HG02870 (cell line): ENCODE results near the gene LSAMP.
"Not testable (repeated sequence)": the region's sequence is repeated elsewhere in the genome, so short reads cannot be mapped to it uniquely, and the experiment has no call there.

Experiments
- ATAC-seq: cut with Tn5 transposase; IDR thresholded peaks from one replicate; pipeline ENCODE4 v1.9.1; 2021; ENCODE audit warnings: mild to moderate bottlenecking, moderate library complexity; ENCODE audit not compliant: unreplicated experiment

The LSAMP gene

DNA sequence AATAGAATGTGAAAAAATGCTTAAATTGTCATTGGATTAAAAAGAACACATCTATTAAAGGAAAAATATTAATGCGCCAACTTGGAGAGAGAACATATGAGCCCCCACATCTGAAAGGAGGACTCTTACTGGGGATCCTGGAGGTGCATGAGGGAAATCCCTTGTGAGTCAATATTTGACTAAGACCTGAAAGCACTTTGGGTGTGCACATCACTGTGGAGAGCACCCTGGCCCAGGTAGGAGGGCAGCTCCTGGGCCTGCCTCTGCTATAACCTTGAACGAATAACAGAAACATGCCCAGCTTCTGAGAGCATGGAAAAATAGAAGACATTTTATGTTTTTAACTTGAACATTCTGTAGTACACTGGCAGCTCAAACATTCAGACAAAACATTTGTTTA lies 622.2 kb downstream of the LSAMP start:
- ATAC-seq = peak; percentile 63

DNA sequence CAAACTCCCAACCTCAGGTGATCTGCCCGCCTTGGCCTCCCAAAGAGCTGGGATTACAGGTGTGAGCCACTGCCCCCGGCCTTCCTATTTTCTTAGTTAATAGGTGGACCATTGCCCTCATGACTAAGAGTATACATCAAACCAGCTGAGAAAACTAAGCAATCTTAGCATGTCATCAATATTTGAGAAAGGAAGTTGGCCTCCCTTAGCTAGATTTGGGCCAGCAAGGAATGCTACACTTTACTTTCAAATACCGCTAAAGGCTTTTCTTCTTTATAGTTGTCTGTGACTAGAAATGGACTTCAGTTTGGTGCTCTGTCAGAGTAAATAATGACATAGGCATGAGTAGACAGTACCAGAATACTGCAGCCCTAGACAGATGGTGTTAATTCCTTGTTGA lies 622.7 kb downstream of the LSAMP start:
- ATAC-seq = no peak

DNA sequence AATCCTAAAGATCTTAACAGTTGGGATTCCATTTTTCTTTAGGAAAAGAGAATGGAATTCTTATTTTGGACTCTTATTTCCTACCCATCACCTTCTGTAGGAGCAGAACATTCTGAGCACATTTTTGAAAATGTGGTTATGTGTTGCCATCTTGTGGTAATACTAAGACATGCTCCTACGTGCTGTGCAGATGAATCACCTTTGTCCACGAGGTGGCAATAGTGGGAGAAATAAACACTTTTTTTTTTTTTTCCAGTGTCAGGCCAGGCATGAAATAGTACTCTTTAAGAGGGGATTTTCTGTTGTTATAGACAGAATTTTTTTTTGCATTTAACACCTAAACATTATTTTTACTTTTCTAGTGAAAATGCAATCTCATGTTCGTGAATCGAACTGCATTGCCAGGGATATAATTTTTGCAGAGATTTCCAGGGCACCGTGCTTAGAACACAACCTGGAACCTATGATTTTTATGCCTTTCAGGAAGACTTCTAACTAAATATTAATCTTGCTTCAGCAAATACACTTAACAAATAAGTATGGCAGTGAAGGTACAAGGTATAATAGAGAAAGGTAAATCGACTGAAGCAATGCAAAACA lies 625.4 kb downstream of the LSAMP start:
- peak; percentile 90 for ATAC-seq

DNA sequence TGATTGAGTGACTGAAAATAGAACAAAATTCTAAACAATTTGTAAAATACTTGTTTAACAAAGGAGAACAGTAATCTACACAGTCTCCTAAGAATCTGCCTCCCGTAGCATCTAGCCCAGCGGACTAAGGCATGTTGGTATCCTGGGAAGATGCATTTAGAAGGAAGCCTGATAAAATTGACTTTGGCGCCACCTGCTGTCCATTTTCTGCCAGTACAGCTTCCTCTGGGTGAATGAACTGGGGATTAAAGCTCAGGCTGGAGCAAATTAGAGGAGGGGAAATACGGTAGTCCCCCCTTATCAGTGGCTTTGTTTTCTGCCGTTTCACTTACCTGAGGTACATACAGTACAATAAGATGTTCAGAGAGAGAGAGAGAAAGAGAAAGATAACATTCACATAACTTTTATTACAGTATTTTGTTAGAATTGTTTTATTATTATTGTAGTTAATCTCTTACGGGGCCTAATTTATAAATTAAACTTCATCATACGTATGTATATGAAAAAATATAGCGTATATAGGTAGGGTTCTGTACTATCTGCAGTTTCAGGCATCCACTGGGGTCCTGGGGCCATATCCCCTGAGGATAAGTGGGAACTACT lies 630.4 kb downstream of the LSAMP start:
- no peak for ATAC-seq

DNA sequence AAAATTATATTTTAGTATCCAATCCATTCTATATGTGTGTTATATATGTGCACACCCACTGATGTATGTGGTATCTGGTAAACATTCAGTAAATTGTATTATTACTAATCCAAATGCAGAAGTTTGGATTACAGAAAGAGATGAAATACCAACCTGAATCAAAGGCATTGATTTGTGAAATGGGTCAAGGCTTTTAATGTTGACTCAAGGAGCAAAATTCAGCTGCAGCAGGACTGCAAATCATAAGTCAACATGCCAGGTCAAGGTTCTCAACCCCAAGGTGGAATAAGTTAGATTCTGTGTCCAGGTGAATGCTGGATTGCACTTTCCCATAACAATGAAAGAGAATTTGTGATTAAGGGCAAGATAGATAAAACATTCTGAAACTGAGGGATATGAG lies 631.3 kb downstream of the LSAMP start:
- no peak for ATAC-seq

DNA sequence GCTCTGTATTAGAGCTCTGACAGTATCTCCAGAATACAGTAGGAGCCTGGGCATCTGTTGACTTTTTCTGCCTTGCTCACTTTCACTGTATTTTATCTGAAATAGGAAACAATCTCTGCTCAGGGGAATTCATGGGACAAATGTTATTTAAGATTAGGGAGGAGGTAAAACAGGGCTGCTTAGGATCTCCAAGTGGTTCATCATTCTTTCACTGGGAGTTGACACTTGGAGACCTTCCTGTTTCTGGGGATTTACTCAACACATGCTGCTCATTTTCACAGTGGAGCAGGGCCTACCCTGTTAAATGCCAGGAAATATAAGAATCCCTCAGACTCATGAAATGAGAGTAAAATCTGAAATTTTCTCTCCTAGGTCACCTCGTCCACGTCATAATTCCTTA lies 636.5 kb downstream of the LSAMP start:
- ATAC-seq = no peak

DNA sequence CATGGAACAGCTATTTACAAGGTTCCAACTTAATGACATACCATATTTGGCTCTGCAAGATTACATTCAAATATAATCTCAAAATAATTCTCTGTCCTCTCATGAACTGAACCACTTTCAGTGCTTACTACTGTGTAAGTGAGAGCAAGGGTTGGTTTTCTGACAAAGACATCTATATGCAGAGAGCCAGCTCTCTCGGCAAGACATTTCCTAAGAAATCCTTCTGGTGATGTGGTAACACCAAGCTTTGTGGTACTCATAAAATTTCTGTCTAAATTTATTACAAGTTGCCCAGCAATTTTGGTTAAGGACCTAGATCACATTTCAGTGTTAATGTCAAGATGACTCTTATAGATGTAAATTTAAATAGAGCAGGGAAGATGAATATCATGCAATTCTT lies 637.0 kb downstream of the LSAMP start:
- no peak for ATAC-seq

DNA sequence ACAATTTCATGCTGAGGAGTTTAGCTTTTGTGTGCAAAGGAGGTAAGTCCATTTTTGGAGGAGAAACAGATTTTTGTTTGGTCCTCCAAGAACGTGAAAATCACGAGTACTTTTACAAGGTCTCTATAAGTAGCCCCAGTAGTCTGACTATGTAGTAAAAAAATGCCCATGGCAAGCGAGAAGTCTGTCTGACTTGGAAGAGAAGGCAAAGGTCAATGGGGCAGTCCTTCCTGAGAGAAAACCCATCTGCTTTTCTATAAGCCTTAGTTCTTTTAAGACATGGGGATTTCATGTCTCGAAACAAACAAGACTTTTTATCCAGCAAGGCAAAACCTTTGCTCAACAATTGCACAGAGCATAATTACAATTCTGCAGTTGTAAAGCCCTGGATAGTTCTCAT lies 638.8 kb downstream of the LSAMP start:
- ATAC-seq = no peak

DNA sequence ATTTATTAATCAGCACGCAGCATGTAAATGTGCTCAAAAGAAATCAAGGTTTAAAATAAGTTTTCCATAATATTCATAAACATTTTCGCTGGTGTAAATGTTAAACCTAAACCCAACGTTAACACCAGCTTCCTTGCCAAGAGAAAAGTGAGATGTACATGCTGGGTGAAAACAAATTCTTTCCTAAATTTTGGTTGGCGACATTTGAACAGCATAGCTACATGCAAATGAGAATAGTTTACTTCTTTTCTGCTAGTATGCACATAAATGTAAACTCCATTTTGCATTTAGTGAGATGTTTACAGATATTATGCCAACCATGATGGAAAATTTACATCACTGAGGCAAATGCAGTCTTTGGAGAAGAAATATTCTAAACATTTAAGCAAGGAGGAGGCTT lies 639.8 kb downstream of the LSAMP start:
- no peak for ATAC-seq

DNA sequence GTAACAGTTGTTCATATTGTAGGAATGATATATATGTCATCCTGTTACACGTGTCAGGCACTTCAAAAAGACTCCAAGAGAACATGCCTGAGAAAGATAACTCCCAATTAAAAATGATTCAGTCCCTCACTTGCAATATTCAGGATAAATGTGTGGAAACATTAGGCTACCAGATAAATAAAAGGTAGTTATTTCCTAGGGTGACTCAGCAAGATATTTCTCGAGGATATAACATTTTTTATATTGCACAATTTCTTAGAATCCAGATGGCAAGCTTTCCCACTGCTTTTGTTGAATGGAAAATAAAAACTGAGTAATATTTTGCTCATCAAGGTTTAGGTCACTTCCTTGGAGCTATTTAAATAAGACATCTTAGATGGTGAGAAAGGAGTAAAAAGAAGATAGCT lies 640.6 kb downstream of the LSAMP start:
- no peak for ATAC-seq

DNA sequence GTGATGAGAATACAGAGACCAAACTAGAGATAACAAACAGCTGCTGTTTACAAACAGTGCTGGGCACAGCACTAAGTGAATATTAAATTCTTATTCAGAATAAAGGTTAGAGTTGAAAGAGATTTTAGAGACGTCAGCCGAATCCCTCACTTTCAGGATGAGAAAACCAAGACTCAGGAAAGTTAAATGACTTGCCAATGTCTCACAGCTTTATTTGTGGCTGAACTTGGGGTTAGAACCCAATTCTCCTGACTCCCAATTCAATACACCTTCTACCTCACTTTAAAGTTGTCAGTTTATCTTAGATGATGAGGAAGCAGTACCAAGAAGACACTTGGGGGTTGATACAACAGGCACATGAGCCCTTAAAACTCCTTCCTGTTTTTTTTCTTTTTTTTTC lies 641.1 kb downstream of the LSAMP start:
- no peak for ATAC-seq

DNA sequence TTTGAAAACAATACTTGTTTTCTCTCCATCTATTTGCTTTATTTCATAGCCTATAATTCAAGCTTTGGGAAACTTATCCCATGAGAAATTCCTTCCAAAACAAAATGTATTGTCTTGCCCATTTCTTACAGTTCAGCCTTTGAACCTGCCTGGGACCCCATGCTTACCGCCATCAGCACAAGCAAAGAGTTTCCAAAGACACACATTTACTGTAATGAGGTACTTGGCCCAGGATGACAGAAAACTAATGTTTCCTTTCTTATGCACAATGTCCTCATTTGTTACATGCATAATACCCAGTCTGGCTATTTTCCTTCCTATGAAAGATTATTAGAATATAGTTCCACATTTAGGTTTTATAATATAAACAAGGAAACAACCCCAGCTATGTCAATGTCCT lies 641.6 kb downstream of the LSAMP start:
- no peak for ATAC-seq

DNA sequence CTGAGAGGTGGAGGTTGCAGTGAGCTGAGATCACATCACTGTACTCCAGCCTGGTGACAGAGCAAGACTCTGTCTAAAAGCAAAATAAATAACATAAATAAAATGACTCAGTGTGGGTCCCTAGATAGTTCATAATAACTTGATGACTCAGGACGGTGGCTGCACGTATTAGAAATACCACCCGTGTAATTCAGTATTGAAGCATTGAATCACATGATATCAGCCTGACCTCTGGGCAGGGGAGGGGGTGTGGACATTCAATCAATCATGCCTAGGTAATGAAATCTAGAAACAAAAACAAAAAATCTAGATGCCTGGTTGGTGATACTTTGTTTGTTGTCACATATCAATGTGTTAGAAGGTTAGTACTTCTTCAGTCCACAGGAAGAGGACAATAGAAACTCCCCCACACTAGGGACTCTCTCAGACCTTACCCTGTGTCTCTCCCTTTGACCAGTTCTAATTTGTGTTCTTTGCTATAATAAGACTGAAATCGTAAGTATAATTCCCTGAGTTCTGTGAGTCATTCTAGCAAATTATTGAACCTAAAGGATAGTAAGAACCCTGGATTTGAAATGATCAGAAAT lies 644.7 kb downstream of the LSAMP start:
- ATAC-seq = no peak

DNA sequence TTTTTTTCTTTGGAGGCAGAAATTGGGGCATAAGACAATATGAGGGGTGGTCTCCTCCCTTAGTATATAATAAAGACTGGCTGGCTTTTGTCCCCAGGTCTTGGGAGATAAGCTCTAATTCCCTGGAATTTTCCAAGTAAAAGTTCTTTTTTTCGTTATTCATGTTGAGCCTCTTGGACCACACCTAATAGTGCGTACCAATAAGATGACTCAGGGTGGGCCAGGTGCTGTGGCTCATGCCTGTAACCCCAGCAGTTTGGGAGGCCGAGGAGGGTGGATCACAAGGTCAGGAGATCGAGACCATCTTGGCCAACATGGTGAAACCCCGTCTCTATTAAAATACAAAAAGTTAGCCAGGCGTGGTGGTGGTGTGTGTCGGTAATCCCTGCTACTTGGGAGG lies 645.2 kb downstream of the LSAMP start:
- ATAC-seq = not testable (repeated sequence)

DNA sequence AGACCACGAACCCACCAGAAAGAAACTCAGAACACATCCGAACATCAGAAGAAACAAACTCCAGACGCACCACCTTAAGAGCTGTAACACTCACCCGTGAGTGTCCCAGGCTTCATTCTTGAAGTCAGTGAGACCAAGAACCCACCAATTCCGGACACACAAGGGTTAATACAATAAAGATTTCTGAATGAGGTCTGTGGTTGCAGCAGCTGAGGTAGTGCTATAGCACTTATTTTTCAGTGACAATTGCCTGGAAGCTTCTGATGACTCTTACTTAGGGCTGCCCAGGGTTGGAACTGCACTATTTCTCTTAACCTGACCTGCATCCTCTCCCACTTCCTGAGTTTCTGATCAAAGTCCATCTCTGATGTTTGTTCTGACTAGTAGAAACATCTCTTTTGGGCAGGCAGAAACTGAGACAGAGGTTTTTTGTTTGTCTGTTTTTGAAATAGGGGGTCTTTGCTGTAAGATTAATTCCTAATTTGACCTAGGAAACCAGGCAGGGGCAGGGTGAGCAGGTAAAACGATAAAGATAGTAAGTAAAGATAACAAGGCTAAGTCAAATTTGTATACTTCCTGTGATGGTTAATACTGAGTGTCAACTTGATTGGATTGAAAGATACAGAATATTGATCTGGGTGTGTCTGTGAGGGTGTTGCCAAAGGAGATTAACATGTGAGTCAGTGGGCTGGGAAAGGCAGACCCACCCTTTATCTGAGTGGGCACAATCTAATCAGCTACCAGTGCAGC lies 652.9 kb downstream of the LSAMP start:
- ATAC-seq = no peak

DNA sequence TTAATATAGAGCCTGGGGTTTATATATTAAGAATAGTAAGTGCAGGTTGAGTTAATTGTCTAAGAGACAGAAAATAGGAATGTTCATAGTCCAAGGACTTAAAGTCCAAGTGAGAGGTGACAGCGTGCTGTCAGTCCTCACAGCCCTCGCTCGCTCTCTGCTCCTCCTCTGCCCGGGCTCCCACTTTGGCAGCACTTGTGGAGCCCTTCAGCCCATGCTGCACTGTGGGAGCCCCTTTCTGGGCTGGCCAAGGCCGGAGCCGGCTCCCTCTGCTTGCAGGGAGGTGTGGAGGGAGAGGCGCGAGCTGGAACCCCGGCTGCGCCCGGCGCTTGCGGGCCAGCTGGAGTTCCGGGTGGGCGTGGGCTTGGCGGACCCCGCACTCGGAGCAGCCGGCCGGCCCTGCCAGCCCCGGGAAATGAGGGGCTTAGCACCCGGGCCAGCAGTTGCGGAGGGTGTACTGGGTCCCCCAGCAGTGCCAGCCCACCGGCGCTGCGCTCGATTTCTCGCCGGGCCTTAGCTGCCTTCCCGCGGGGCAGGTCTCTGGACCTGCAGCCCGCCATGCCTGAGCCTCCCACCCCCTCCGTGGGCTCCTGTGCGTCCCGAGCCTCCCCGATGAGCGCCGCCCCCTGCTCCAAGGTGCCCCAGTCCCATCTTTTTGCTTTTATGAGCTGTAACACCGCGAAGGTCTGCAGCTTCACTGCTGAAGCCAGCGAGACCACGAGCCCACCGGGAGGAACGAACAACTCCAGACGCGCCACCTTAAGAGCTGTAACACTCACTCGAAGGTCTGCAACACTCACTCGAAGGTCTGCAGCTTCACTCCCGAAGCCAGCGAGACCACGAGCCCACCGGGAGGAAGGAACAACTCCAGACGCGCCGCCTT lies 653.8 kb downstream of the LSAMP start:
- not testable (repeated sequence) for ATAC-seq

DNA sequence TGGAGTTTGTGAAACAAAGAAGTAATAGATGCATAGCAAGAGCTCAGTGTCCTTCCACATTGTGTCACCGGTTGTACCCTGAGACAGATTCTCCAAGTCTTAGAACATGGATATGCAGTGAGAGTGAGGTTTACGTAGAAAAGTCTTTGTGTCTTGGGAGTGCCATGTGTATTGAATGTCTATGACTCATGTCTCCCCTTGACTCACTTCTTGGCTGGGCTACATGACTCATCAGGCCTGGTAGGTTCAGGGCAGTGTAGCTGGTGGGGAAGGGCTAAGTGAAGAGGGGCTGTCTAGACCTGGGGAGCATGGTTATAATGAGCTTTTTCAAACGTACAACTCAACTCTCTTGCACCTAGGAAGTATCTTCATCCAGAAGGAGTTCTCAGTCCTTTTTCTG lies 654.5 kb downstream of the LSAMP start:
- peak; percentile 66 for ATAC-seq

DNA sequence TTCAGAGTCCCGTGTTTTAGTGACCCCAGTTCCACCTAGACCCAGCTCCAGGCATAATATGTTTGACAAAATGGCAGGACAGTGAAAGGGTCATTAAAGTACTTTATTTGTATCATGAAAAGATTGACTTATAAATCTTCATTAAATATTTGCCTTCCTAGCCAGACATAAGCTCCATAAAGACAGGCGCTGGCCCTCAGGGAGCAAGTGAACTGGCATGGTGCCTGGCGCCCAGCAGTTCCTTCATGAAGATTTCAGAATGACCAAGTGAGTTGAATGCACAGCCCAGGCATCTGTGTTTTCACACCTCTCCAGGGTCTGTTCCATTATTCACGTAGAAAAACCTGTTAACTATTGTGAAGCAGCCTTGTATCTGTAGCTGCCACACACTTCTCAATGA lies 655.8 kb downstream of the LSAMP start:
- no peak for ATAC-seq

DNA sequence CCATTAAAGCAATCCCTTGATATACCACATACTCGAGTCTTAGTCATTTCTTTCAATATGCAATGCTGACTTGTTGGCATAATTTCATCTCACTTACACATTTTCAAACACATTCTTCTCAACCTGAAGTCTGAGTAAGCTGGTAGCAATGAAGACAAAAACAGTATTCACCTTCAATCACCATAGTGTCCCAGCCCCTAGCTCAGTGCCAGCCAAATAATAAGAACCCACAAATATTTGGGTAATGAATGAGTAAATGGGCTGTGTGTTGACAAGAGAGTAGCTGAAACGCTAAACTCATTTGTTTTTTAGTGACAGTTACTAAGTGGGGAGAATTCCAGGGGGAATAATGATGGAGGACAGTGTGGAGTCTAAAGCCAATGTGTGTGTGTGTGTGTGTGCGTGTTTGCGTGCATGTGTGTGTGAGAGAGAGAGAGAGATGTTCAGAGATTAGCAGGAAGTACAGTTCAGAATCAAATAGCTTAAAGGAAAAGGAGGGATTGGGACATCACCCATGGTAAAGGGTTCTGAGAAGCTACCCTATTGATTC lies 656.3 kb downstream of the LSAMP start:
- ATAC-seq = no peak

DNA sequence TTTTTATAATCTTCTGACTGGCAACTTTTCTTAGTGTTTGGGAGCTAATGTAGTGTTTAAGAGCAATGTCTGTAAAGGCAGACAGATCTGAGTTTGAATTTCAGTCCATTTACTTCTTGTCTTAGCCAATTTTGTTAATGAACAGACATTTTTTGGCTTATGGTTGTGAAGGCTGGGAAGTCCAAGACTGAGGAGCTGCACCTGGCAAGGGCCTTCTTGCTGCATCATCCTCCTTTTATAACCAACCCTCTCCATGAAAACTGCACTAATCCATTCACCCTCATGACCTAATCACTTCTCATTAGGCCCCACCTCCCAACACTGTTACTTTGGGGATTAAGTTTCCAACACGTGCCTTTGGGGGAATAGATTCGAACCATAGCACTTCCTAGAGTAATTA lies 657.5 kb downstream of the LSAMP start:
- no peak for ATAC-seq

DNA sequence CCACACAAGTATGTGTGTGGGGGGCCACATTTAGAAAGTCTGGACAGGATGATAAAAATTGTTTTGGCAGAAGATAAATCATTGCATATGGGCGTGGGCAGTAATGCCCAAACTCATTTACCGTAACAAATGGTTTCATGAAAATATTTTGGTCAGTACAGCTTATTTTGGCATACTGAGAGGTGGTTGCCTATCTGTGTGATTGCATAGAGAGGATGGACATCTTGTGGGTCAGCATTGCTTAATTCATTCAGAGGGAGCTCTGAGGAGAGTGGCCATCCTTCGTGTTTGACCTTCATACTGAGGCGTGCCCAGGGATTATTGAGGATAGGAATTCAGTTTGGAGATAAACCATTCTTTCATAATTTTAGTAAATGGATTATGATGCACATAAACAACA lies 659.5 kb downstream of the LSAMP start:
- ATAC-seq = no peak
